ENCODE measurements around the gene NUP93. TPM values are rescaled to one million over a fixed set of nuclear protein-coding genes. Genes with fewer than 3 reads are reported as not detected.
A peak's percentile ranks its signal among the peaks of the same experiment; 100 is the strongest.

NUP93 gene
- total and polyA plus RNA-seq, 2 of the 8 experiments (the other 6 are each of a cell fraction or from before 2014, with no cell fraction given), result 147 to 201 TPM

DNA sequence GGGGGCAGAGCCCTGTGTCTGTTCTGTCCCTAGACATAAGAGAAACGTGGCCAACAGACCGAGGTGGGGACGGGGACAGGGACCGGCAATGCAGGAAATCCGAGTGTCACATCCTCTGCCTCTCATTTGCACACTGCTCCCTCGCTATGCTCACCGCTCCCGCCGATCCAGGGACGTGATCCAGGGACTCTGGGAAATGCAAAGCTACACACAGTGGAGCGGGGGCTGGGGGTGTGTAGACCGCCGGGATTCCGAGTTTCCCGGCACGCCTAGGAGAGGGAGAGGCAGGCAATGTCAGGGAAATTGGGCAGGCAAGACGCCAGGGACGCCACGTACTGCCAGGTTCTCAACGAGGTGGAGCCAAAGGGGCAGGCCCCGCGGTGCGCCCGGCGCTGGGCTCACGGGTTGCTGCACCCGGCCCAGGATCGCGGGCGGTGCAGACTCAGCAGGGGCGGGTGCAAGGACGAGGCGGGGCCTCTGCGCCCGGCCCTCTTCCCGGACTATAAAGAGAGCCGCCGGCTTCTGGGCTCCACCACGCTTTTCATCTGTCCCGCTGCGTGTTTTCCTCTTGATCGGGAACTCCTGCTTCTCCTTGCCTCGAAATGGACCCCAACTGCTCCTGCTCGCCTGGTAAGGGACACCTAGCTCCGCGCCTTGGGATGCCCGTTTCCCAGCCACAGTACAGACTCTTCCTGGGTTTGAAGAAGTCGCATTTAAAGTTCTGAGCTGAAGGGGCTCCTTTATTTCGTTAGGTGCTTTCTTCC lies 47.8 kb upstream of the NUP93 start, which contains the start of gene MT1X:
Gene MT1X, plus strand, starts transcription at position 532 of the 764 bp plus-strand sequence. Its CDS starts 71 bp downstream, at position 603.
- POLR2A ChIA-PET (ENCODE audit: partially characterized antibody), result interaction anchor here (0.9 to 12.9 kb wide), 11 partner anchors 10 to 74 kb away, joined by 3 to 205 read pairs (median 6); partner anchors contain the start of genes MT1E, MT1G, MT1H and MT2A
- Histone ChIP-seq H3K79me2 (ENCODE audit: control insufficient read depth in 1 of 2, insufficient read depth in 2 of 2, low read length in 2 of 2) (no peaks in the 10 kb centered on the region), H3K9me3 (ENCODE audit: insufficient read depth in 2 of 2, low read depth in 1 of 2, low read length in 1 of 2) (no peaks in the 10 kb centered on the region), H3K23me2 (ENCODE audit: low read depth, low read length) (peaks cover 10% of the 10 kb centered on the region), H2BK5ac (ENCODE audit: low read depth, low read length) (peak within 1 kb of the TSS; percentile 67; the same call in 1 of the 2 replicates), H3K14ac (ENCODE audit: insufficient read length) (no peak within 1 kb of the TSS), H3K27ac (ENCODE audit: low read depth, low read length) (no peak within 1 kb of the TSS), H4K91ac (replicated peaks; ENCODE audit: insufficient read length, low read length) (peak within 1 kb of the TSS; percentile 79), H2BK15ac (ENCODE audit: low read length) (peak within 1 kb of the TSS; percentile 99), H4K8ac (ENCODE audit: extremely low read depth, insufficient read depth, low read length) (no peak within 1 kb of the TSS), H3K36me3 (ENCODE audit: control insufficient read depth in 2 of 4, insufficient read depth in 4 of 4, low read length in 3 of 4) (peaks cover 0 to 3% (median 0%) of the 10 kb centered on the region in 4 experiments; a peak in 1 of 8 replicates), H3K9ac (replicated peaks in 1 of 4; ENCODE audit: extremely low read depth in 1 of 4, low read depth in 3 of 4, low read length in 3 of 4) (peak within 1 kb of the TSS in 2 of 4 experiments; percentile 24 to 79; a peak in 4 of 7 replicates), H2AK5ac (ENCODE audit: low read depth, low read length) (peak within 1 kb of the TSS; percentile 18; the same call in 1 of the 2 replicates), H3K4ac (replicated peaks; ENCODE audit: insufficient read length, low read depth, low read length) (peak within 1 kb of the TSS; percentile 53), H3K4me3 (ENCODE audit: extremely low read depth in 1 of 4, insufficient read depth in 2 of 4, low read depth in 3 of 4, low read length in 4 of 4) (peak within 1 kb of the TSS; percentile 57 to 77 (median 69)), H3K27me3 (replicated peaks in 1 of 4; ENCODE audit: control insufficient read depth in 3 of 4, extremely low read depth in 1 of 4, insufficient read depth in 3 of 4, low read length in 3 of 4) (peaks cover 0 to 41% (median 24%) of the 10 kb centered on the region in 4 experiments; a peak in 5 of 7 replicates), H4K5ac (ENCODE audit: insufficient read length, low read depth, low read length) (peak within 1 kb of the TSS; percentile 47), H3K56ac (replicated peaks; ENCODE audit: insufficient read length, low read depth, low read length) (no peak within 1 kb of the TSS), H2BK20ac (ENCODE audit: low read length) (peak within 1 kb of the TSS; percentile 24; the same call in 1 of the 2 replicates), H3K79me1 (ENCODE audit: low read depth, low read length) (no peaks in the 10 kb centered on the region; the same call in 1 of the 2 replicates), H3K4me1 (replicated peaks in 1 of 4; ENCODE audit: control insufficient read depth in 3 of 4, insufficient read depth in 4 of 4, low read length in 3 of 4) (peaks cover 0 to 19% (median 8%) of the 10 kb centered on the region in 4 experiments; a peak in 6 of 7 replicates), H3K18ac (ENCODE audit: extremely low read depth, low read length) (peak within 1 kb of the TSS; percentile 84), H3K4me2 (ENCODE audit: insufficient read depth in 1 of 2, low read depth in 2 of 2, low read length in 2 of 2) (peak within 1 kb of the TSS; percentile 97 to 100), H2AFZ (ENCODE audit: low read length) (peak within 1 kb of the TSS; percentile 98), H4K20me1 (replicated peaks in 1 of 2; ENCODE audit: control insufficient read depth in 1 of 2, insufficient read depth in 2 of 2, low read length in 2 of 2) (peaks cover 0 to 1% of the 10 kb centered on the region in 2 experiments), H2BK120ac (replicated peaks; ENCODE audit: low read depth, low read length) (peak within 1 kb of the TSS; percentile 47), H2BK12ac (ENCODE audit: low read depth, low read length) (peak within 1 kb of the TSS; percentile 75; the same call in 1 of the 2 replicates), H3K23ac (ENCODE audit: insufficient read length) (no peak within 1 kb of the TSS)
- CTCF ChIA-PET (ENCODE audit: partially characterized antibody), result interaction anchor here (0.8 to 4.5 kb wide), 6 partner anchors 10 to 52 kb away, joined by 3 to 37 read pairs (median 4); no protein-coding TSS in a partner anchor
- no peak for FAIRE-seq
- DNase-seq (ENCODE audit: low read depth in 1 of 2, low spot score in 2 of 2), result peak in 1 of 2 experiments; percentile 76
- 3% methylated on average over 49 of the region's 49 CpGs; no CpG with 5 or more reads in 1 of the 2 experiments for WGBS, 2 experiments (ENCODE audit: extremely low coverage in 1 of 2, insufficient coverage in 1 of 2, insufficient read length in 1 of 2, insufficient replicate concordance in 2 of 2, low coverage in 1 of 2, low lambda C conversion rate in 2 of 2, missing lambda C conversion rate in 1 of 2)
- TF ChIP-seq RBBP5 (IDR thresholded peaks at IDR 0.05; ENCODE audit: borderline replicate concordance, low read depth, low read length), result peak; percentile 41; the same call in 1 of the 2 replicates
- peak; percentile 87; the same call in 1 of the 2 replicates for TF ChIP-seq TBP (IDR thresholded peaks at IDR 0.05; ENCODE audit: low read depth, low read length)

All from H1 (cell line).